DMS 273 treated with DMSO at 0.1 percent for 48 hours (cell line): ENCODE measurements around the gene C16orf96.

Experiments used
- DNase-seq: peaks from one replicate; lab custom pipeline; 2025; lab: John Stamatoyannopoulos, UW

The C16orf96 gene

DNA sequence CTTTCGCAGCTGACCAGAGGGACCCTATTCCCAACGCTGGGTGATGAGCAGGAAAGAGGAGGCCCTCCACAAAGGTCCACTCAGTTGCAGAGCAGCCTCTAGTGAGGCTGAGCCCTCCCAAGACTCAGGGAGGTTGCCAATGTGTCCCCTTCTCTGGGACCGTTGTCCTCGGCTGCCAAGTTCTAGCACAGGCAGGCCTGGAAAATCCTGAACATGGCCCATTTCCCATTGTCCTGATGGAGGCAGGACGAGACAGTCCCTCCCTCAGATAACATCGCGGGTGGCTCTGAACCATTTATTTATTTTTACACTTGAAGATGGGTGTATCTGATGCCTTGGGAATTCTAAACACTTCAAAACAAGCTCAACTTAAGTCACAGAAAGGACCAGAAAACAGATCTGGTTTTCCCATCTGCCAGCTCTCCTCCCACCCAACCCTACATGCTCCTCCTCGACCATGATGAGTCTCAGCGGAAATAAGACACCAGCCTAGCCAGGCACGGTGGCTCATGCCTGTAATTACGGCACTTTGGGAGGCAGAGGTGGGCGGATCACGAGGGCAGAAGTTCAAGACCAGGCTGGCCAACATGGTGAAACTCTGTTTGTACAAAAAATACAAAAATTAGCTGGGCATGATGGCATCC lies 30.4 kb upstream of the C16orf96 start:
- no peak for DNase-seq

DNA sequence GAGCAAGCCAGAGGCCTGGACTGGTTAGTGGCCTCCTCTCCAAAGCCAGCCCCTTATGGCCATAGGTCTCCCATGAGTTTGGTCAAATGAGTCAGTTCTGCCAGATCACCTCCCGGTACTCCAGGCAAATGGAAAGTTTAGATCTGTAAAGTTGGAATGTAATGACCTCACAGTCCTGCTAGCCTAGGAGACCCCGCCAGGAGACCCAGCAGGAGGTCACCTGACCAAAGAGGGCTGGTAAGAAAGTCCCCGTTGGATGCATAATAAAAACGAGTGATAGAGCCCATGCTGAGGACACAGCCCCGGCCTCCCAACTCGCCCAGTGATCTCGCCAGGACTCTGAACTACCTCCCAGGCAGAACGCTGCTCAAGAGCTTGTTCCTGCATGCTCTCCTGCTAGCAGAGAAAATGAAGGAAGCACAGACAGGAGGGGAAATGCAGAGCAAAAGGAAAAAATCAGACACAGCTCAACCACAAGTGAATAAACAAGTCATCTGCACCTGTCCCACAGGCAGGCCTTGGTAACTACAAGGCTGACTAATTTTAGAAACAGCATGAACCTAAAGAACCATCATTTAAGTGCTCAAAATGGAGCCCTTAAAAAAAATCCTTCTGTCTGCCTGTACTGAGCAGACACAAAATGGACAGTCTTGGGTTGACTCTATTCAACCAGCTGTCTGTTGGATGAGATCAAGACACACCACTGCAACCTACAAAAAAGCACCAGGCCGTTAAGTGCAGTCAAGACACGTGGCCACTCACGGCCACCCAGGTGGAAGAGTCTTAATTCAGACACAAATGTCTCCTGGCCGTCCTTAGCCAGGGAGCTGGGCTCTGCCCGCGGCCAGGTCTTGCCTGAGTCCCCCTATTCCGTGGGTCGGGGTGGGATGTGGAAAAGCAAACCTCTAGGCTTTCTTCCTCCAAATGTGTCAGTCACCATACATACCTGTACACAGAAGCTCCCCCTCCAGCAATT lies 26.8 kb upstream of the C16orf96 start:
- no peak for DNase-seq

DNA sequence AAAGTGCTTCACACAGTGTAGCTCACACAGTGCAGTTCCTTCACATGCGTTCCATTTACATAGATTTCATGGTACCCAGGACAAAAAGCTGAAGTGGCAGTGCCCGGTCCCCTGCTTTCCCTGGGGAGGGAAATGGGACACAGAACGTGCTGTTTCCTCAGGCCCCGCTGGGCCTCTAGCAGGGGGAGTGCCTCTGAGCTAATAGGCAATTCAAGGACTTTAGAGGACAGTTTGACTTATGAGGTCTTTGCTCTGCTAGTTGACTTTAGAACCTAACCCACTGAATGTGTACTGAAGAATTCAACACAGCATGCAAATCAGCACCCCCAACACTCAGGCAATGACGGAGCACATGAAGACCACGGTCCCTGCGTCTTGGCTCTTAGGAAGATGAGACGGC lies 24.3 kb upstream of the C16orf96 start:
- DNase-seq = no peak

DNA sequence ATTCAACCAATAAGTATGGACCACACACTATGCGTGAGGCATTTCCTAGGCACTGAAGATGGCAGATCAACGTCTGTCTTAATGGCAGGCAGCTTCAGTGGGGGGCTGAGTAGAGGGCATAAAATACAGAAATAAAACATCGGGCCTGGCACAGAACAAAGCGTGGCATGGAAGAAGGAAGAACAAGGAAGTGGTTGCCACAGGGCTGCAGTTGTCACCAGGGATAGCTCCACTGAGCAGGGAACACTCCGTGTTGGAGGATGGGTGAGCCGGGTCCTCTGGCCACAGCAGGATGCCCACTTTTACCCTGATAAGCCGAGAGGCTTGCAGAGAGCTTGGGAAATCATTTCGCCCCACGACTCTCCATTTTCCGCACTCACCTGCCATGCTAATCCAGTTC lies 23.9 kb upstream of the C16orf96 start:
- DNase-seq = no peak

DNA sequence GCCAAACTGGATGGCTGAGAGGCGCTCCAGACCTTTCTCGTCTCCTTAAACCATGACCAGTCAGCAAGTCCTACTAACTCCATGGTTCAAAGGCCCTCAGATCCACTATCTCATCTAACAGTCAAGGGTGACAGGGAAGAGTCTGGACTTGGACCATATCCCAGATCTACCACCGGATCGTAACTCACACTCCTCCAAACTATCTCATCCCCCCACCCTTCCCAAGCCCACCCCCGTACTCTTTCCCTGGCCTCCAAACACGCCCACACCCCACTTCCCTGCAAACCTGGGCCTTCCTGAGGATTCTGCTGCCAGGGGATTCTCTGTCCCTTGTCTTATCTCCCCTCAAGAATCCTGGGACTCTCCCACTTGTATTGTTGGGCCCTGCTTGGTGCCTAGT lies 22.6 kb upstream of the C16orf96 start:
- DNase-seq = no peak

DNA sequence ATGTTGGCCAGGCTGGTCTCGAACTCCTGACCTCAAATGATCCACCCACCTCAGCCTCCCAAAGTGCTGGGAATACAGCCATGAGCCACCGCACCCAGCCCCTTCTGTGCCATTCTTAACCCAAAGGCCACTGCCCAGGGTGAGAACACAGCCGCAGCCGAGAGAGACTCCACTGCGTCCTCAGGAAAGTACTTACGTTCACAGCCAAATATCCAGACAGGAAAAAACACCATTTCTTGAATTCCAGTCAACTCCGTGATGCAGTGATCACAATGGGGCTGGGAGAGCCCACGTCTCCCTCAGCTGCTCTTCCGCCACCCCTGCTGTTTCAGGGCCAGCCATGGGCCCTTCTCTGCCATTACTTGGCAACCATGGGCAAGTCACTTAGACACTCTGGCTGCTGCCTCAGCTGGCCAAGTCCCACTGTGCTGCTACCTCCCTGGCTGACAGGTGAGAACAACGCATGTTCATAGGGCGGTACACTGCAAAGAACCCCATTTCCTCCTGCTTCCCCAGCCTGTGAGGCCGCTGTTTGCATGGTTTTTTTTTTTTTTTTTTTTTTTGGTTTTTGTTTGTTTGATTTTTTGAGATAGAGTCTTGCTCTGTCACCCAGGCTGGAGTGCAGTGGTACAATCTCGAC lies 21.9 kb upstream of the C16orf96 start:
- DNase-seq = no peak

DNA sequence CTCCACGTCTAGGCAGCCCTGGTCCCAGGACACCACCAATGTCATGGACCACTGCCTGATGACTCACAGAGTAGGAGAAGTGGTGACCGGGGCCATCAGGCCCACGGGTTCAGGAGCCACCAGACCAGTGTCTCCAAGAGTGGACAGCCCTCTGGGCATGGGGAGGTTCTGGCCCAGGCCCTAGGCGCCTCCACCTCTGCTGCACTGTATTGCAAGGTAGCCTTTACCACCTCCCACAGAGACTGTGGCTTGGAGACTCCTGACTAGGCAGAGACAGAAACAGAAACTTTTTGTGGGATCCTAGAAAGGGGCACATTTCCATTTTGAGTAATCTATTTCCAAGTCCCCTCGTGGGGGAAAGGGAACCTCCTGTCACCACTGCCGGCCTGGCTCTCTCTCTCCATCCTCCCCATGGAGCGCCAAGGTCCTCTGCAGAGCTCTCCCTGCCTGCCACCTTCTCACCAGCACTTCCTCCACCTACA lies 20.5 kb upstream of the C16orf96 start:
- no peak for DNase-seq

DNA sequence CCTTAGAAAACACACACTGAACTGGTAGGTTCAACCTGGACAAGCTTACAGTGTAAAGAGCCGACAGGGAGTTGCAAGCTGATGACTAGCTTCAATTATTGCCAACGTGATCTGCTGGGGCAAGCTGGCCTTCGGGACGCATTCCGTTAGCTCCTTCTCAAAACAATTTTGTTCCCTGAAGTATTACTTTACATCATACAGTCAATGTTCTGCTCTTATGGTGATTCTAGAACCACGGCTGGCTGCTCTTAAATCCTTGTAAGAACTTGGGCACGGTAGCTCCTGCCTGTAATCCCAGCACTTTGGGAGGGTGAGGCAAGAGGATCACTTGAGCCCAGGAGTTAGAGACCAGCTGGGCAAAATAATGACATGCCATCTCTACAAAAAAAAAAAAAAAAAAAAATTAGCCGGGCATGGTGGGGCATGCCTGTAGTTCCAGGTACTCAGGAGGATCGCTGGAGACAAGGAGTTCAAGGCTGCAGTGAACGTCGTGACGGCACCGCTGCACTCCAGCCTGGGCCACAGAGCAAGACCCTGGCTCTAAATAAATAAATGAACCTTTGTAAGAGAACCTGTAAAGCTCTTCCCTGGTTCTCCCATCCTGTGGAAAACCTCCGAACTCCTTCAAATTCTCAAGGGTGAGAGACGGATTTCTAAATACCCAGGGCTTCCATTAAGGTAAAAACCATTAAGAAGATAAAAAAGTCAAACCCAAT lies 19.6 kb upstream of the C16orf96 start:
- DNase-seq = no peak

DNA sequence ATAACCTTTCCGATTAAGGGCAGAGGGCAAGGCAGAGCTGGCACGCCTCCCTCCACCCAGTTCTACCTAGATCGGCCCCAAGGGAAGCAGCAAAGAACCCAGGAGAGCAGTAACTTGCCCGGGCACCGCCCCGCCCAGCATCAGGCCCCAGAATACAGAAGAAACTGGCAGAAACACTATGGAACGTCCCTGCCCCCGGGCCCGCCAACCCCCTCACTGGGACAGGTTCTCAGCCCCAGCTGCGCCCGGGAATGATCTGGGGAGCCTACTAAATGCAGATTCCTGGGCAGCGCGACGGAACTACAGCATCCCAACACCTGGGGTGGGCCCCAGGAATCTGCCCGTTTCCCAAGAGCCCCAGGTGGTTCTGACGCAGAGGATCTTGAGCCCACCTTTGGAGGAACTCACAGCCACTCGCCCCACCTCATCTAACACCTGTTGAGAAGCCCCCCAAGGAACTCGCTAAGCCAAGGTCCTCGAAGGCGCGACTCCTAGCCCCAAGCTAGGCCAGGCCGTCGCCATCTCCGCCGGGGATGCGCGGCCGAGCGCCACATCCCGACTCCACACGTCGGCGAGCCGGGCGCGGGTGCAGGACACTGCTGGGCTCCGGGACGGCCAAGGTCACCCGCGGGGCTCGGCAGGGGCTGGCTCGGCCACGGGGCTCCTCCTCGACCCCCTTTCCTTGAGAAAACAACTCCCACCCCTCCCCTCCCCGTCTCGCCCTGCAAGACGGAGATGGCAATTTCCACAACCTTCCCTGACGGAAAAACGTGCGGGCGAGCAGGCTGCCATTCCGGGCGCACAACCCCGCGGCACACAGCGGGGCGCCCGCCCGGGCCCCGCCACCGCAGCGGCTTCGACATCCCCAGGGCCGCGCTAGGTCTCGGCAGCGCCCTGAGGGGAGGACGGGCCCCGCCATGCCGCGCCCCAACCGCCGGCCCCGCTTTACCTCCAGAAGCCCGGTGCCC lies 18.5 kb upstream of the C16orf96 start:
- DNase-seq = no peak

DNA sequence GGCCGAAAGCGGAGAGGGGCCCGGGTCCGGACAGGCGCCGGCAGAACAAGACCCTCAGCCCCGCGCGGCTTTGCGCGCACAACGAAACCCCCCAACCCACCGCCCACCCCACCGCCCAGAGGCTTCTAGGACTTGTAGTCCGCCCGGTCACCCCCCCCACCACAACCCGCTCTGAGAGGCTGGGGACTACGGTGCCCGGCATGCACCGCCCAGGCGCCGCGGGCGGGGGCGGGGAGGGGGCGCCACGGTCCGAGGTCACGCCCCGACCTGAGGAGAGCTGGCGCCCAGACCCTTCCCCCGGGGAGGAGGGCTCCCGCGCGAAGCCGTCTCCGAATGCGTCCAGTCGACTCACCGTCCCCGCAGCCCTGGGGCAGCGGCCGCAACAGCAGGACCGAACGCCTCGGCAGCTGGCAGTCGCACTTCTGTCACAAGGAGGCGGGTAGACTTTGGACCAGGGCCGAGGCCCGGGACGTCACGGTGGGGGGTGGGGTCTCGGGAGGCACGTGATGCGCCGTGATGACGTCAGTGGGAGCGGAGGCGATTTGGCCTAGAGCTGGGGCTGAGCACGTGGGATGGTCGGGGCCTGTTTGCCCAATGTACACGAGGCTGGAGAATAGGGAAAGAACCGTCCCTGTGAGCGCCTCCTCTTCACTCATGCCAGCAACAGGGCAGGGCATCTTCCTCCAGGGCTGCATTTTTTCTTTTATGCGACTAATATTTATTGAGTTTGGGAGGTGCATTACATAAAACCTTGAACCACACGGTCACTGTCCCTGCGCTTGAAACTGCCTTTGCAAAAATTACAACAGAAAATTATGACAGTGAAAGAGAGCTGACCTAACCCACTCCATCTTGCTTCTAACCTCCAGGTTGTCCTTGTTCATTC lies 17.5 kb upstream of the C16orf96 start, which contains the start of gene CDIP1:
Gene CDIP1 (minus strand): TSS at position 424 of the 886 bp plus-strand sequence. CDS start 24,643 bp downstream, outside the sequence.
- DNase-seq = peak; percentile 85

DNA sequence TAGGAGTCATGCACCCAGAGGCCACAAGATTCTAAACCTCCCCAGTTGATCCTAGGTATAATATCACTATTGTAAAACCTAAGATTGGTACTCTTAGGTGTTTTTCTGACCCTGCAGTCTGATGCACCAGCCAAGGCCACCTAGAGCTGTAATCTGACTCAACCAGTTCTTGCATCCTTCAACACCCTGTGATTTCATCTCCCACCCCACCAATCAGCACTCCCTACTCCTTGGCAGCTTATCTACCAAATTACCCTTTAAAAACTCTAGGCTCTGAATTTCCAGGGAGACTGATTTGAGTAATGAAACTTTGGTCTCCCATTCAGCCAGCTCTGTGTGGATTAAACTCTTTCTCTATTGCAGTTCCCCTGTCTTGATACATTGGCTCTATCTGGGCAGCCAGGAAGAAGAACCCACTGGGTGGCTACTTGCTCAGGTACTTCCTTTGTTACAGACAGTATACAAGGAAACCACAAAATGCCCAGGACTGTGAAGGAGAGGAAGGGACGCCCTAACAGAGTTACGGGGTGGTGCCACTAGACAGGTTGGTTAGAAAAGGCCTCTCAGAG lies 16.3 kb upstream of the C16orf96 start:
- no peak for DNase-seq

DNA sequence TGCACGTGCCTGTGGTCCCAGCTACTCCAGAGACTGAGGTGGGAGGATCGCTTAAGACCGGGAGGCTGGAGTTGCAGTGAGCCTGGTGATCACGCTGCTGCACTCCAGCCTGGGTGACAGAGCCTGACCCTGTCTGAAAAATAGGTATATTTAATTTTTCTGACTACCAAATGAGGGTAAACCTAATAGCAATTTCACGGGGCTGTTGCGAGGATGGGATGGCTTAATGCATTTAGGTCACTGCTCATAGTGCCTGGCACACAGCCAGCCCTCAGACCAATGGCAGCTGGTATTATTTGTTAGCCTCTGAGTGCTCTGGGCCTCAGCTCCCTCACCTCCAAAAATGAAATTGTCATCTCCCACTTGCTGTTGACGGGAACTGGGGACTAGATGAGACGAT lies 11.7 kb upstream of the C16orf96 start:
- no peak for DNase-seq

DNA sequence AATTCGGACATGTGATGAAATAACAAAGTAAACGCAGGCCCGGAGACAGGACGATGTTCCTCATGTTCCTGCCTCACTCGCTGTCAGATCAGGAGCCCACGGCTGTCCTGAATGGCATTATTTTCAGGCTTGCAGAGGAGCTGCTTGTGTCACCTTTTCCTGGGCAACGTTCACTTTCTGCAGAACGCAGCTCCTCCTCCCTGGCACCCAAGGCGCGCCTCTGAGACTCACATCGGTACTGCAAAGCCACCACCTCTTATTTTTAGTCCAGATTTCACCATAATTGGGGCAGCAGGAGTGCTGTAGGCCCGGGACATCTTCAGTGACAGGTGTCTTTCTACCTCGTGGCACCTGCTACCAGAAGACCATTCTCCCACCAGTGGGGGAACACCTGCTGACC lies 8.0 kb upstream of the C16orf96 start:
- DNase-seq = no peak

DNA sequence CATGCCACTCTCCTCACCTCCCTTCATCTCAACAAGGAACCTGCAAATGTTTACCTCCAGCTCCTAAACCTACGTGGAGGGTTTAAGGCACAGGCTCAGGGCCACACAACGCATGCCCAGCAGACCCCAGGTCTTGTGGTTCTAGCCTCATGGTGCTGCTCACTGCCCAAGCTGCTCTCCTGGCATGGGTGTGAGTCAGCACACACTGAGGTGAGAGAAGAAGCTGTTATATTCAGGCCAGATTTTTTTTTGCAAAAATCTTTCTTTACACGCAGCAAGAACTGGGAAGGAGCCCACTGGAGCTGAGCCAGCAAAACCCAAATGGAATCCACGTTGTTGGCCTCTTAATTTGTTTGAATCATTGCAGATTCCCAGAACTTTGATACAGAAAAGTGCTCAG lies 5.5 kb upstream of the C16orf96 start:
- DNase-seq = no peak

DNA sequence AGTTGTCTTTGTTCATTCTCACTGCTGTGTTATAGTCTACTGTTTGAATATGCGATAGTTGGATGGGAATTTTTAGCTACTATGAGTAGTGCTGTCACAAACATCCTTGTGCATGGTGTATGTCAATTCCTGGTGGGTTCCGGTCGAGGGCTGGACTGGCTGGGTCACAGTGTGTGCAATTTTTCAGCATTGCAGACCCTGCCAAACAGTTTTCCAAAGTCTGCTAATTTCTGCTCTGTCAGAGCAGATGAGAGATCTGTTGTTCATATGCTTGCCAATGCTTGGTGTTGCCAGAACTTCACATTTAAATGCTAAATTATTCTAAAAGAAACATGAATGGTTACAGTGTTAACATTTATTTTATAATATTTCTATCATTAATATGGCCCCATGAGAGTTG lies 3.6 kb upstream of the C16orf96 start:
- no peak for DNase-seq

DNA sequence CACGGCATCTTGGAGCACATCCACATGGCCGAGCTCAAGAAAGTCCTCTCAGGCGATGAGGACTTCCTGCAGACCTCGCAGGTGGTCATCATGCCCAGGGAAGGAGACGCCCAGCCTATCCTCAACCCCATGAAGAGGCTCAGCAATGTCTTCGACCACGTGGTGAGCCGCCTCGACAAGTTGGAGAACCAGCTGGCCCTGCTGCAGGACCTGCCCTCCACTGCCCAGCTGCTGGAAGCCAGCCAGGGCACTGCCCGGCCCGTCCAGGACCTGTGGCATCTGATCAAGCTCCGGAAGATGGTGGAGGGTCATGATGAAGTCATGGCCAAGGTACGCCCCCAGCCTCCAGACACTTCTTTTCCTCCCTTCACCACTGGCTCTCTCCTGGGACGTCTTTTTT lies 440 bp downstream of the C16orf96 start:
- no peak for DNase-seq

DNA sequence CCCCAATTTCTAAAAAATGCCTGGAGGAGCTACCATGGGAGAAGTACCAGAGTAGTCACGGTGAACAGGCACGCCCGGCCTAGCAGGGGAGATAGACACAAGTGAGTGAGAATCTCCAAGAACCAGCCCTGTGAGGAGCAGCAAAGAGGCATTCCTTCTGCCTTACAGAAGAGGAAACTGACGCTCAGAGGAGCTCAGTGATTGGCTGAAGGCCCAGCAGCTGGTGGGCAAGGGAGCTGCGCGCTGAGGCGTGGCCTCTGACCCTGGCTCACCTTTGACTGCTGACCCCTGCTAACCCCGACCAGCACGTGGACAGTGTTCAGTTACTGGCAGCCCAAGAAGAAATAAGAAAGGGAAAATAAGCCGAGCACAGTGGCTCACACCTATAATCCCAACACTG lies 1.8 kb downstream of the C16orf96 start:
- DNase-seq = no peak

DNA sequence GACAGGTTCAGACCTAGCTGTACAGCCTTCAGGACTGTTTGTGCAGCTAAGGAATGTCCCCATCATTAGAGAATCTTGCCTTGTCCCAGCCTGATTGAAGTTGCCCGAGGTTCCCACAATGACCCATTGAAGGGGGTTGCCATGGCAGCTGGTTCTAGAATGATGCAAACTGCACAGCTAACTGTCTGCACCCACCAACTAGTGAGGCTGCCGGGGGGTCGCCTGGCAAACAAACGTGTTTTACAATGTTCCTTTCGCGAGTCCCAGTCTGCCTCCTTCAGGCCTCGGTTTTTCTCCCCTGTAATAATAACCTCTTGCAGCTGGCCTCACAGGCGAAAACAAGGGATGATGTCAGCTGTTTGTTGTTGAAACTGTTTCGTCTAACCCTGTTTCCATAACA lies 5.5 kb downstream of the C16orf96 start:
- no peak for DNase-seq

DNA sequence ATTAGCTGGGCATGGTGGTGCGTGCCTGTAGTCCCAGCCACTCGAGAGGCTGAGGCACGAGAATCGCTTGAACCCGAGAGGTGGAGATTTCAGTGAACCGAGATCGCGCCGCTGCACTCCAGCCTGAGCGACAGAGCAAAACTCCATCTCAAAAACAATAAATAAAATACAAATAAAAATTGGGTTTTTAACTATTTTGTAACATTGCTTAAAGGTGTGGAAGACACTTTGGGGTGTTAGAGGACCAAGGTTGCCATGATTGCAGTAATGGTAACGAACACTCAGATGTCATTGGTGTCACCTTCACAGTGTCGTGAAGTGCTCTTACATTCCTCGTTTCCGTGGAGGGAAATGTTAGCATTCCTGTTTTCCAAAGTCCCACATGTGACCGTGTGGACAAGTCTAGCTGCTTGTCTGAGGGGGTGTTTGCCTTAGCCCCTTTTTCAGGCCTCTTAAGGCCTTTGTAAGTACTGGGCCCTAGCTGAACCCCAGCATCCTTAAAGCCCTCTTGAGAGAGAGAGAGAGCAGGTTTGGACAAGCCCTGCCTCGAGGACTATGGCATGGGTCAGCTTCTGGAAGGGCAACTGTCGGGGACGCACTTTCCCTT lies 8.6 kb downstream of the C16orf96 start:
- no peak for DNase-seq
